Measurements from ENCODE around the gene TNFRSF19.
"Not testable (repeated sequence)": the region's sequence is repeated elsewhere in the genome, so short reads cannot be mapped to it uniquely, and the experiment has no call there.

TNFRSF19 gene

DNA sequence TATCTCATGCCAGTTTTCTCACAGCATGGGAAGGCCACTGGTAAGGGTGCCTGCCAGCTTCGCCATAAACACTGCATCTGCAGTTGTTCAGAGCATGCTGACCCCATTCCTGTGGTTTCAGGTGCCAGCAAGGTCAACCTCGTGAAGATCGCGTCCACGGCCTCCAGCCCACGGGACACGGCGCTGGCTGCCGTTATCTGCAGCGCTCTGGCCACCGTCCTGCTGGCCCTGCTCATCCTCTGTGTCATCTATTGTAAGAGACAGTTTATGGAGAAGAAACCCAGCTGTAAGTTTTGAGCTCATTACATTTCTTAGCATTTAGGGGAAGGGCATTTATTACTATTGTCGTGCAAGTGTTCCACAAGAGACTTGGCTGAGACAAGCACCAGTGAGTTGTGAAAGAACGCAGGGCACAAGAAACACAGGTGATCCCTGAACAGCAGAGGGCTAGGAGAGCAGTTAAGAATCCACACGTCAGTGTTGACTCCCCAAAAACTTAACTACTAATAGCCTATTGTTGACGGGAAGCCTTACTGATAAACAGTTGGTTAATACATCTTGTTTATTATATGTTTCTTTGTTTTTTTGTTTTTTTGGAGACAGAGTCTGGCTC, 88.8 kb downstream of the TNFRSF19 start:
- DNase-seq = no peak

DNA sequence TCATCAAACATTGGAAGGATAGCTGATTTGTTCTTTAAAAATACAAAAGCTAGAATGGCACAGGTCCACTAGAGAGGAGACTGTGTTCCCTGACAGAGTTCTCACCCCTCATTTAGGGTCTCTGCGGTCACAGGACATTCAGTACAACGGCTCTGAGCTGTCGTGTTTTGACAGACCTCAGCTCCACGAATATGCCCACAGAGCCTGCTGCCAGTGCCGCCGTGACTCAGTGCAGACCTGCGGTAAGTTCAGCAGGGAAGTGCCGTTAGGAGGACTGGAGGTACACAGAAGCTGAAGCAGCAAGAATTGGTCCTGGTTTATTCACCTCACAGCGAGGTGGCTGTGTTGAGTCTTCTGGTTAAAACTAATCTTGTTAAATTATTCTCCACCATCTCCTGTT, 90.0 kb downstream of the TNFRSF19 start:
- DNase-seq = no peak

DNA sequence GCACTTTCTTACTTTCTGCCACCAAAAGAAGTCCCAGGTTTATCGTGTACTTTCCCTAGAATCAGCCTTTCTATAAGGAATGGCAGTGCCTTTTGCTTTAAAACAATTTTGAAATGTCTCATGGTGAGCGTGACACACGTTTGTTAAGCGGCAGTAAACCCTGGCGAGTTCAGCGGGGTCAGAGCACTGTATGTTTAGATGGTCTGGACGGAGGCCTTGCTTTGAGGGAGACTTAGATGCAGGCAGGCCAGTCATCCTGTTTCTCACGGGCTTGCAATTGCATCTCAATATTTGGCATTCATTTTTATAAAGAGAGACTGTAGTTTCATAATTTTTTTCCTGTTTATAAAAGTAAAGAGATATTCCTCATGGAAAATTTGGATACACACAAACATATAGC, 96.4 kb downstream of the TNFRSF19 start:
- no peak for DNase-seq

DNA sequence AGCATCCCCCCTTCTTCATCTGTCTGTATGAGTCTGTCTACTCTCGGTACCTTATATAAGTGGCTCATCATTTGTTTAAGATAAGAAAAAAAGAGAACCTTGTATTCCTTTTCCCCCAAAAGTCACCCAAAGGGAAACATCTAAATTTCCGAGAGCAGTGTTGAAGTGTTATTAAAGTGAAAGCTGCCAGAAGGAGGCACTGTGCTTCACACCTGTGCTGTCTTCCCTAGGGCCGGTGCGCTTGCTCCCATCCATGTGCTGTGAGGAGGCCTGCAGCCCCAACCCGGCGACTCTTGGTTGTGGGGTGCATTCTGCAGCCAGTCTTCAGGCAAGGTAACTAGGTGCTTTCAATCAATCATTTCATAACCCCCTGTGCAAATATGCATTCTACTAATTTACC, 97.5 kb downstream of the TNFRSF19 start:
- DNase-seq = no peak

GRCh38 chr13:23668562-23668961, 98.3 kb downstream of the TNFRSF19 start:
- DNase-seq = no peak

DNA sequence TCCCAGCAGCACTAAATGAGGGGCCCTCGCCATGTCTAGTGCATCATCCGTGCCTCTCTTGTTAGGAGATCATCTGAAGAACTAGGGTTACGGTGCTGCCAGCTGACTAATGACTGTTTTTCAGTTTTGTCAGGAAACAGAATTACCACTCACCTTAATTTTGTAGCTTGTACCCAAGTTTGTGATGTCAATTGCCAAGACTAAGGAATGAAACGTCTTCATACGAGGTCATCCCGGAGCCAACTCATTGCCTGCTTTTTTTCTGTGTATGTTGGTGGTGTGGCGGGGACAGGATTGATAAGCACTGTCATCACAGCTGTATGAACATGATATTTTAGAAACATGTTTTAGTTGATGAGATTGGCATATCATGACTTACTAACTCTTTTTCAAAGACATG, 100.6 kb downstream of the TNFRSF19 start:
- no peak for DNase-seq

DNA sequence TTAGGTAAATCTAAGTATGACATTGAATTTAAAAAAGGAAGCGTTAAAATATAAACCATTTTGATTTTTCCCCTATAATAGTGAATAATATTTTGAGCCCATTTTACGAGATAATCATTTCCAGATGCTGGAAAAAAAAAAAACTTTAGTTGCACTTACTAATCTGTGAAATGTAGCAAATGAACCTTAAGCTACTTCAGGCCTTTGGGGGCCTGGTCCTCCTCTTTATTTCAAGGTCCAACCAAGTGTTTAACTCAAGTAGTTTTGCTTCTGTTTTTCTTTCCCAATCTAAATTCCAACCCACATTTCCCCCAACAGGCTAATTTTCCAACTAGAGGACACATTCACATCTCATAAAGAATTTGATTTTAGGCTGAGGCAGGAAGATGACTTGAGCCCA, 101.2 kb downstream of the TNFRSF19 start:
- DNase-seq = no peak

- DNase-seq = no peak
Measured at GRCh38 chr13:23671897-23672296, 101.7 kb downstream of the TNFRSF19 start.

DNA sequence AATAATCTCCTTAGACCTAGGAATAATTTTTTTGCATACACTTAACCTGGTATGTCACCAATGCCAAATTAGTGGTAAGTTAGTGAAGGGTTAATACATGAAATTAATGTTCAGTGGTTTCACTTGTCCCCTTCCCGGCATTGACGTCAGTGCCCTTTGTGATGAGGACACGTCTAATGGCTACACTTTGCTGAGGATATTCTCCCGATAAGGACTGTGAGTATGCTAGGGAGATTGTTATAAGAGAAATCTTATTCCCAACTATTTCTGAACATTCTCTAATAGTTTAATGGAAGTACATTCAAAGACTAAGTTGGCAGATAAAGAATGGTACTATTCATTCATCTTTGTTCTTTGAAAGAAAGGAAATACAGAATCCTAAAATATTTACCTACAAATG, 102.4 kb downstream of the TNFRSF19 start:
- DNase-seq = no peak

DNA sequence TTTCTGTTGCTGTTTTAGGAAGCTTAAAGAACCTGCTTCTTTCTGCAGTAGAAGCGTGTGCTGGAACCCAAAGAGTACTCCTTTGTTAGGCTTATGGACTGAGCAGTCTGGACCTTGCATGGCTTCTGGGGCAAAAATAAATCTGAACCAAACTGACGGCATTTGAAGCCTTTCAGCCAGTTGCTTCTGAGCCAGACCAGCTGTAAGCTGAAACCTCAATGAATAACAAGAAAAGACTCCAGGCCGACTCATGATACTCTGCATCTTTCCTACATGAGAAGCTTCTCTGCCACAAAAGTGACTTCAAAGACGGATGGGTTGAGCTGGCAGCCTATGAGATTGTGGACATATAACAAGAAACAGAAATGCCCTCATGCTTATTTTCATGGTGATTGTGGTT, 103.1 kb downstream of the TNFRSF19 start:
- DNase-seq = no peak

GRCh38 chr13:23673867-23674605, 103.8 kb downstream of the TNFRSF19 start:
- DNase-seq = no peak

DNA sequence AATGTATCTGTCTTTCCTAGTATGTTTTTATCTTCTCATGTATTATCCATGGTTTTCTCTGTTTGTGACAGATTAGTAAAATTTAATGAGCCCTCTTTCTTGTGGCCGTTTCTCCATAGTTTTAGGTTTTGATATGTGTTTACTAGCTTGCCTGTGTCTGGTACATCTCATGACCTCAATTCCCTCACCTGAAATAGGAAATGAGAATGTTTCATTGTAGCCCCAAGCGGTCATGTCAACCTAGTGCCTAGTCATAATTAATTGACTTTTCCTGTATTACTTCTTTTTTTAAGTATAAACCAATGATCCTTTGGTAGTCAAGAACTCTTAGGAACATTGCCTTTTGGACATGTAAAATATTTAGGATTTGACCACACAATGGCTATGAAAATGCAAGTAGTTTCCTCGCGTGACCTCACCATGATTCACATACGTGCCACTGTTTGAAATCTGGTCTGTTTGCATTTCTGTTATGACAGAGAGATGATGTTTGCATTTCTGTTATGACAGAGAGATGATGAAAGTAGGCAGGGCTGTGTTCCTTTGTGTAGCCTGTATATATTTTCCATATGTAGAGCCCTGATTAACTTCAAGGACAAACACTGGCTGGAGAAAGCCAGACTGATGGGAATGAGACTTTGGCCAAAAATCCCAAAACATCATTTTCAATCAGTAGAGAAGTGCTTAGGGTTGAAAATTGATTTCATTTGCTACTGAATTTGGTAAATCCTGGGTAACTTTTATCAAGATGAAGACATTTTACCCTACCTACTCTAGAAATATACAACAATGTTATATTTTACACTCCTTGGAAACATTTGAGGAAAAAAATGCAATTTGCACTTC, 104.8 kb downstream of the TNFRSF19 start:
- no peak for DNase-seq

DNA sequence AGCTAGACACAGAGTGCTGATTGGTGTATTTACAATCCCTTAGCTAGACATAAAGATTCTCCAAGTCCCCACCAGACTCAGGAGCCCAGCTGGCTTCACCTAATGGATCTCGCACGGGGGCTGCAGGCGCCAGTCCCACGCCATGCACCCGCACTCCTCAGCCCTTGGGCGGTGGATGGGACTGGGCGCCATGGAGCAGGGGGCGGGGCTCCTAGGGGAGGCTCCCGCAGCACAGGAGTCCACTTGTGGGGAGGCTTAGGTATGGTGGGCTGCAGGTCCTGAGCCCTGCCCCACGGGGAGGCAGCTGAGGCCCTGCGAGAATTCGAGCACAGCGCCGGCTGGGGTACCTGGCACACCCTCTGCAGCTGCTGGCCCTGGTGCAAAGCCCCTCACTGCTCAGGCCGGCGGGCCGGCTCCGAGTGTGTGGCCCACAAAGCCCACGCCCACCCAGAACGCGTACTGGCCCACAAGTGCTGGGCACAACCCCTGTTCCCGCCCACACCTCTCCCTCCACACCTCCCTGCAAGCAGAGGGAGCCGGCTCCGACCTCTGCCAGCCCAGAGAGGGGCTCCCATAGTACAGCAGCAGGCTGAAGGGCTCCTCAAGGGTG, 107.6 kb downstream of the TNFRSF19 start:
- not testable (repeated sequence) for DNase-seq

DNA sequence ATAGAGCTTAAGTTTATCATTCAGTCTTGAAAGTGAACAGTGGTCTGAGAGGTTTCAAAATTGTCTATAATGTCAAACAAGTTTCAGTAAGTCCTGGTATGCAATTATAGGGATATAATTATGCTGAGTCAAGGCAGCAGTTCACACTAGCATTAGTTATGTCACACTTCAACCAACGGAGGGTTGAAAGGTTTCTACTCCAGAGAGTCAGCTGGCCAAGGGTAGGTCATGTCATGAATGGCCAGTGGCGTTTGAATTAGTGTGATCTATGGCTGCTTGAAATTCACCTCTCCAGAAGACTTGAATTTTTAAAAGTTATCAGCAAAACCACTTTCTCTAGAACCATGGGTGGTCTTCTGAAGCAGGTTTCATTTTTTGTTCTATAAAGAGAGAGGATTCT, 108.6 kb downstream of the TNFRSF19 start:
- no peak for DNase-seq

- no peak for DNase-seq
Measured at GRCh38 chr13:23679220-23679619, 109.0 kb downstream of the TNFRSF19 start.

DNA sequence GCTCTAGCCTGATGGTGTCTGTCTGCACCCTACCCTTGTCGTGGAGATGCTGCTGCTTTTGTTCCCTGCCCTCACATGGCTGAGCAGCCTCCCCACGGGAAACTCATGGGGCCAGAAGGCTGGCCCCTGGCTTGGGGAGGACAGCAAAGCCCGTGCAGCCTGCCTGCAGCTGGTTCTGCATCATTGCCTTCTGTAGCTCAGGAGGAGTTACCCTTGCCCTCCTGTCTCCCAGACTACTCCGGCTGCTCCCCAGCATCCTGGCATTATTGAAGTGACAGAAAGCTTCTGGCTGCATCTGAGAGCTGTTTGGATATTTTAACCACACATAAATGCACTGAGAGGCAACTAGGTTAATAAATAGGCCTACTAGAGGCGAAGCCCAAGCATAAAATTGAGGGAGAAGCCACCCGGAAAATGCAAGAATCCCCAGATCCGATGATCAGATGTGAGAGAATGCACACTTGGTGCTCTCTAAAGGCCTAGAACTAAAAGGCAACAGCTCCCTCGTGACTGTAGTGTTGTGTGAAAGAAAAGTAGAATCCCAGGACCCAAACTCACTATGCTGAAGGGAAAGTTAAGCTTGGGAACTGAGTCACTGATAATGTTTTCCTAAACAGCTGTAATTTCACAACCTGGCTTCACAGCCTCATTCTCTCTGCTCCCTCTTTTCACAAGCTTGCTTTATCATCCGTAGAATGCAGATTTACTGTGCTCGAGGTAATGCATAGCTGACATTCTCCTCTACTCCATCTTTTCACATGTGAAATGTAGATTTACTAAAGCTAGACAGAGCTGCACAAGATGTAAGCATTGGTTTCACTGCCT, 110.8 kb downstream of the TNFRSF19 start:
- DNase-seq = no peak

DNA sequence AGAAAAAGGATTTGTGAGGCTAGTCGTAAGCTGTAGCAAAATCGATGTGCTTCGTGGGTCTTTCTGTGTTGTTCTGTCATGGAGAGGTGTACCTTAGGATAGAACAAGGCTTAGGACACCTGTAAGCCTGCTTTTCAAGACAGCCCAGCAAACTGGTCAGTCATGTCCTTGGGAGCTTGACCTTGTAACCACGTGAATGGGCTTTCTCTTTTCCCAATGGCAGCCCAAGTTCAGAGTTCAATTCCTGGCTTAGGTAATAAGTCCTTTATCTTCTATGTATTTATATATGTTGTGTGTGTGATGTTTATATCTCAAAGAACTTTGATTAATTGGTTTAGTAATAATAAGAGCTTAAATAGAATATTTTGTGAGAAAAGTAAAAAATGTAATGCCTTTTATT, 112.9 kb downstream of the TNFRSF19 start:
- DNase-seq = no peak

DNA sequence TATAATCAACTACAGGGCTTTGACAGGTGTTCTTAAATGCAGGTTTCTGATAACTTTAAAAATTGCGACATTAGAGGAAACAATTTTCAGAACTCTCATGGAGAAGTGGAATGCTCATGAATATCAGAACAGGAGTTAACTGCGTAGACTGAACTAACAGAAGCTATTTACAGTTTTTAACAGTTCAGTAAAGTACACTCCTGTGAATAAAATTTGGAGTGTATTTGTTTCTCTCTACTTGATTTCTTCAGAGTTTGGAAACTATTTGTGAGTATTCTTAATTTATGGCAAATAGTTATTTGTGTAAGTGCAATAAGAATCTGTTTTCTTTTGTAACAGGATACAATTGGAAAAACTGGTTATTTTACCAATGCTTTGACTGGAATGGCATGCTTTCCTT, 114.4 kb downstream of the TNFRSF19 start:
- DNase-seq = no peak

- DNase-seq = no peak
Measured at GRCh38 chr13:23685416-23685815, 115.2 kb downstream of the TNFRSF19 start.

DNA sequence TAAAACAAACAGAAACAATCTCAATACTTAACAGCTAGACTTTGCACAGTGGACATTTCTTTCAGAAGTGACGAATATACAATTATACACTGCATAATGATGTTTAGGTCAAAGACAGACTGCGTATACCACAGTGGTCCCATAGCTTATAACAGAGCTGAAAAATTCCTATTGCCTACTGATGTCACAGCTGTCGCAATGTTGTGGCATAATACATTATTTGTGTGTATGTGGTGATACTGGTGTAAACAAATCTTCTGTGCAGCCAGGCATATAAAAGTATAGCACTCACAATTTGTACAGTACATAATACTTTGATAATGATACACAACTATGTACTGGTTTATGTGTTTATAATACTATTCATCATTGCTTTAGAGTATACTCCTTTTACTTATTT, 116.7 kb downstream of the TNFRSF19 start:
- DNase-seq = no peak

DNA sequence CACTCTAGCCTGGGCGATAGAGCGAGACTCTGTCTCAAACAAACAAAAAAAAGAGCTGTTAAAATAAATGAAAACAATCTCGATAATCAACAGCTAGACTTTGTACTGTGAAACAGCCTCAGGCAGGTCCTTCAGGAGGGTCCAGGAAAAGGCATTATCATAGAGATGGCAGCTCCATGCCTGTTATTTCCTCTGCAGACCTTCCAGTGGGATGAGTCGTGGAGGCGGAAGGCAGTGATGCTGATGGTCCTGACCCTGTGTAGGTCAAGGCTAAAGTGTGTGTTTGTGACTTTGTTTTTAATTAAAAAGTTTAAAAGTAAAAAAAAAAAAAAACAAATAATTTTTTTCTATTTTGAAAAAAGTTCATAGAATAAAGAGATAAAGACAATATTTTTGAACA, 117.4 kb downstream of the TNFRSF19 start:
- DNase-seq = no peak

- DNase-seq = no peak
Measured at GRCh38 chr13:23688336-23688735, 118.1 kb downstream of the TNFRSF19 start.

DNA sequence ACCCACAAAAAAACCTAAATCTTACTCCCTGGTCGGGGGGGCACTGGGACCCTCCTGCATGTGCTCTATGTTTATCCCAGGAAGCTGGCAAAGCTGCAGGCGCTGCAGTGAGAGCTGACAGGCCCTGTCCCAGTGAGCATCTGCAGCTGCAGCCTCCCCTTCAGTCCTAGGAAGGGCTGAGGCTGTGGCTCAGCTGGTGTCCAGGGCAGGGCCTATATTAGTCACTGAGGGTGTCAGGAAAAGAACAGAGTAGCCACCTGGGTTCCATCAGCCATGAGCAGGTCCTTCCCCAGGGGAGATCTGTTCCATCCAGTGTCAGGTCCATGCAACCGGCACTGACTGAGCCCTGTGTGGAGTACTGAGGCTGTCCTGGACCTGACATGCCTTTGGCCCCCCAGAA, 120.5 kb downstream of the TNFRSF19 start:
- no peak for DNase-seq

Measured in SIG-M5 (cell line).